AG09309 (cell line): Measurements from ENCODE around the gene RFWD3.

Source experiments
- DNase-seq: peaks from one replicate; pipeline ENCODE4 v3.0.0-alpha.2; 2010; ENCODE audit warnings: low read depth
- H3K4me3 ChIP-seq: 2 replicates; pipeline ENCODE4 v1.5.1; 2011; ENCODE audit warnings: mild to moderate bottlenecking, low read depth, low read length, moderate library complexity; ENCODE audit not compliant: control insufficient read depth
- CTCF ChIP-seq: IDR thresholded peaks from 2 replicates; pipeline ENCODE4 v1.5.1; 2011; ENCODE audit warnings: mild to moderate bottlenecking, low read depth, low read length, inconsistent platforms; ENCODE audit not compliant: insufficient read depth, control insufficient read depth; ENCODE audit errors: missing control alignments

The RFWD3 gene

GRCh38 chr16:74607962-74608356 is 58.7 kb downstream of the RFWD3 start:
- no peak overlapping the region for H3K4me3 ChIP-seq
- no peak for DNase-seq
- no peak for TF ChIP-seq CTCF

- no peak for TF ChIP-seq CTCF
- peak overlapping the region; percentile 94 for H3K4me3 ChIP-seq
- no peak for DNase-seq
Measured at GRCh38 chr16:74607310-74607961, 59.2 kb downstream of the RFWD3 start.

GRCh38 chr16:74606521-74607309 is 60.0 kb downstream of the RFWD3 start, which contains the start of gene GLG1:
GLG1 (minus strand) TSS chr16:74607114; CDS start chr16:74607094, 20 bp downstream.
- H3K4me3 ChIP-seq = peak within 1 kb of the TSS; percentile 94
- no peak for DNase-seq
- TF ChIP-seq CTCF = no peak

GRCh38 chr16:74605746-74606520 is 60.7 kb downstream of the RFWD3 start:
- DNase-seq = no peak
- TF ChIP-seq CTCF = no peak
- peak overlapping the region; percentile 94 for H3K4me3 ChIP-seq

GRCh38 chr16:74605332-74605731 is 61.3 kb downstream of the RFWD3 start:
- no peak for TF ChIP-seq CTCF
- peak overlapping the region; percentile 94 for H3K4me3 ChIP-seq
- no peak for DNase-seq

GRCh38 chr16:74603848-74604247 is 62.8 kb downstream of the RFWD3 start:
- DNase-seq = no peak
- TF ChIP-seq CTCF = no peak
- no peak overlapping the region for H3K4me3 ChIP-seq
